ENCODE results near the gene ATOH8.

The ATOH8 gene

GRCh38 chr2:85756195-85756594, 2.4 kb downstream of the ATOH8 start:
- peaks cover 9% of the 10 kb centered on the region for H3K4me1 ChIP-seq (ENCODE audit: control insufficient read depth, insufficient read depth, low read length, poor library complexity, severe bottlenecking)
- no peak overlapping the region for H3K27ac ChIP-seq (ENCODE audit: low read depth, low read length, severe bottlenecking)
- H3K9me3 ChIP-seq (ENCODE audit: control insufficient read depth, low read length): no peaks in the 10 kb centered on the region
- 90 to 100% methylated on average over 4 to 5 of the region's 6 CpGs for WGBS, 2 experiments (ENCODE audit: insufficient coverage in 2 of 2)
- H3K36me3 ChIP-seq (ENCODE audit: control insufficient read depth, insufficient read depth, low read length): no peaks in the 10 kb centered on the region
- no peak overlapping the region for H3K4me3 ChIP-seq (ENCODE audit: extremely low read depth, insufficient read depth, low read length, poor library complexity, severe bottlenecking)

GRCh38 chr2:85756822-85757435, 3.1 kb downstream of the ATOH8 start:
- Histone ChIP-seq H3K36me3 (ENCODE audit: control insufficient read depth, insufficient read depth, low read length) (no peaks in the 10 kb centered on the region), H3K4me3 (ENCODE audit: extremely low read depth, insufficient read depth, low read length, poor library complexity, severe bottlenecking) (no peak overlapping the region), H3K9me3 (ENCODE audit: control insufficient read depth, low read length) (no peaks in the 10 kb centered on the region), H3K27ac (ENCODE audit: low read depth, low read length, severe bottlenecking) (no peak overlapping the region), H3K4me1 (ENCODE audit: control insufficient read depth, insufficient read depth, low read length, poor library complexity, severe bottlenecking) (peaks cover 16% of the 10 kb centered on the region)
- 90 to 93% methylated on average over 6 to 7 of the region's 9 CpGs for WGBS, 2 experiments (ENCODE audit: insufficient coverage in 2 of 2)

- Histone ChIP-seq H3K4me1 (ENCODE audit: control insufficient read depth, insufficient read depth, low read length, poor library complexity, severe bottlenecking) (peaks cover 17% of the 10 kb centered on the region), H3K27ac (ENCODE audit: low read depth, low read length, severe bottlenecking) (no peak overlapping the region), H3K9me3 (ENCODE audit: control insufficient read depth, low read length) (no peaks in the 10 kb centered on the region), H3K4me3 (ENCODE audit: extremely low read depth, insufficient read depth, low read length, poor library complexity, severe bottlenecking) (no peak overlapping the region), H3K36me3 (ENCODE audit: control insufficient read depth, insufficient read depth, low read length) (no peaks in the 10 kb centered on the region)
- WGBS, 2 experiments (ENCODE audit: insufficient coverage in 2 of 2): 83 to 92% methylated on average over 1 to 4 of the region's 5 CpGs
Measured at GRCh38 chr2:85757860-85758259, 4.1 kb downstream of the ATOH8 start.

- H3K36me3 ChIP-seq (ENCODE audit: control insufficient read depth, insufficient read depth, low read length): no peaks in the 10 kb centered on the region
- 88 to 92% methylated on average over 13 to 16 of the region's 19 CpGs for WGBS, 2 experiments (ENCODE audit: insufficient coverage in 2 of 2)
- H3K9me3 ChIP-seq (ENCODE audit: control insufficient read depth, low read length): no peaks in the 10 kb centered on the region
- no peak overlapping the region for H3K4me3 ChIP-seq (ENCODE audit: extremely low read depth, insufficient read depth, low read length, poor library complexity, severe bottlenecking)
- peaks cover 17% of the 10 kb centered on the region for H3K4me1 ChIP-seq (ENCODE audit: control insufficient read depth, insufficient read depth, low read length, poor library complexity, severe bottlenecking)
- no peak overlapping the region for H3K27ac ChIP-seq (ENCODE audit: low read depth, low read length, severe bottlenecking)
Measured at GRCh38 chr2:85758361-85759256, 4.8 kb downstream of the ATOH8 start.

GRCh38 chr2:85759257-85759613, 5.4 kb downstream of the ATOH8 start:
- H3K27ac ChIP-seq (ENCODE audit: low read depth, low read length, severe bottlenecking): no peak overlapping the region
- no peaks in the 10 kb centered on the region for H3K9me3 ChIP-seq (ENCODE audit: control insufficient read depth, low read length)
- H3K36me3 ChIP-seq (ENCODE audit: control insufficient read depth, insufficient read depth, low read length): no peaks in the 10 kb centered on the region
- 87 to 95% methylated on average over 5 of the region's 5 CpGs for WGBS, 2 experiments (ENCODE audit: insufficient coverage in 2 of 2)
- H3K4me1 ChIP-seq (ENCODE audit: control insufficient read depth, insufficient read depth, low read length, poor library complexity, severe bottlenecking): peaks cover 21% of the 10 kb centered on the region
- no peak overlapping the region for H3K4me3 ChIP-seq (ENCODE audit: extremely low read depth, insufficient read depth, low read length, poor library complexity, severe bottlenecking)

GRCh38 chr2:85760371-85760770, 6.6 kb downstream of the ATOH8 start:
- 77 to 85% methylated on average over 5 to 6 of the region's 6 CpGs for WGBS, 2 experiments (ENCODE audit: insufficient coverage in 2 of 2)
- no peak overlapping the region for H3K27ac ChIP-seq (ENCODE audit: low read depth, low read length, severe bottlenecking)
- H3K4me1 ChIP-seq (ENCODE audit: control insufficient read depth, insufficient read depth, low read length, poor library complexity, severe bottlenecking): peaks cover 31% of the 10 kb centered on the region
- no peaks in the 10 kb centered on the region for H3K9me3 ChIP-seq (ENCODE audit: control insufficient read depth, low read length)
- H3K36me3 ChIP-seq (ENCODE audit: control insufficient read depth, insufficient read depth, low read length): no peaks in the 10 kb centered on the region
- no peak overlapping the region for H3K4me3 ChIP-seq (ENCODE audit: extremely low read depth, insufficient read depth, low read length, poor library complexity, severe bottlenecking)

- Histone ChIP-seq H3K4me1 (ENCODE audit: control insufficient read depth, insufficient read depth, low read length, poor library complexity, severe bottlenecking) (peaks cover 33% of the 10 kb centered on the region), H3K9me3 (ENCODE audit: control insufficient read depth, low read length) (no peaks in the 10 kb centered on the region), H3K4me3 (ENCODE audit: extremely low read depth, insufficient read depth, low read length, poor library complexity, severe bottlenecking) (no peak overlapping the region), H3K36me3 (ENCODE audit: control insufficient read depth, insufficient read depth, low read length) (no peaks in the 10 kb centered on the region), H3K27ac (ENCODE audit: low read depth, low read length, severe bottlenecking) (no peak overlapping the region)
- WGBS, 2 experiments (ENCODE audit: insufficient coverage in 2 of 2): 80 to 87% methylated on average over 7 to 8 of the region's 8 CpGs
Measured at GRCh38 chr2:85760872-85761271, 7.1 kb downstream of the ATOH8 start.

- 81 to 84% methylated on average over 3 of the region's 3 CpGs for WGBS, 2 experiments (ENCODE audit: insufficient coverage in 2 of 2)
- H3K27ac ChIP-seq (ENCODE audit: low read depth, low read length, severe bottlenecking): no peak overlapping the region
- no peaks in the 10 kb centered on the region for H3K9me3 ChIP-seq (ENCODE audit: control insufficient read depth, low read length)
- peaks cover 39% of the 10 kb centered on the region for H3K4me1 ChIP-seq (ENCODE audit: control insufficient read depth, insufficient read depth, low read length, poor library complexity, severe bottlenecking)
- H3K4me3 ChIP-seq (ENCODE audit: extremely low read depth, insufficient read depth, low read length, poor library complexity, severe bottlenecking): no peak overlapping the region
- H3K36me3 ChIP-seq (ENCODE audit: control insufficient read depth, insufficient read depth, low read length): no peaks in the 10 kb centered on the region
Measured at GRCh38 chr2:85761512-85761944, 7.7 kb downstream of the ATOH8 start.

- Histone ChIP-seq H3K4me3 (ENCODE audit: extremely low read depth, insufficient read depth, low read length, poor library complexity, severe bottlenecking) (no peak overlapping the region), H3K4me1 (ENCODE audit: control insufficient read depth, insufficient read depth, low read length, poor library complexity, severe bottlenecking) (peaks cover 41% of the 10 kb centered on the region), H3K36me3 (ENCODE audit: control insufficient read depth, insufficient read depth, low read length) (no peaks in the 10 kb centered on the region), H3K9me3 (ENCODE audit: control insufficient read depth, low read length) (no peaks in the 10 kb centered on the region), H3K27ac (ENCODE audit: low read depth, low read length, severe bottlenecking) (no peak overlapping the region)
- WGBS, 2 experiments (ENCODE audit: insufficient coverage in 2 of 2): 85 to 93% methylated on average over 2 to 4 of the region's 4 CpGs
Measured at GRCh38 chr2:85761946-85762345, 8.2 kb downstream of the ATOH8 start.

- Histone ChIP-seq H3K9me3 (ENCODE audit: control insufficient read depth, low read length) (no peaks in the 10 kb centered on the region), H3K36me3 (ENCODE audit: control insufficient read depth, insufficient read depth, low read length) (no peaks in the 10 kb centered on the region), H3K4me1 (ENCODE audit: control insufficient read depth, insufficient read depth, low read length, poor library complexity, severe bottlenecking) (peaks cover 41% of the 10 kb centered on the region), H3K27ac (ENCODE audit: low read depth, low read length, severe bottlenecking) (no peak overlapping the region), H3K4me3 (ENCODE audit: extremely low read depth, insufficient read depth, low read length, poor library complexity, severe bottlenecking) (no peak overlapping the region)
- 83 to 90% methylated on average over 2 to 4 of the region's 4 CpGs for WGBS, 2 experiments (ENCODE audit: insufficient coverage in 2 of 2)
Measured at GRCh38 chr2:85763132-85763531, 9.3 kb downstream of the ATOH8 start.

GRCh38 chr2:85763831-85764230, 10.0 kb downstream of the ATOH8 start:
- Histone ChIP-seq H3K4me1 (ENCODE audit: control insufficient read depth, insufficient read depth, low read length, poor library complexity, severe bottlenecking) (peaks cover 41% of the 10 kb centered on the region), H3K36me3 (ENCODE audit: control insufficient read depth, insufficient read depth, low read length) (no peaks in the 10 kb centered on the region), H3K4me3 (ENCODE audit: extremely low read depth, insufficient read depth, low read length, poor library complexity, severe bottlenecking) (no peak overlapping the region), H3K27ac (ENCODE audit: low read depth, low read length, severe bottlenecking) (no peak overlapping the region), H3K9me3 (ENCODE audit: control insufficient read depth, low read length) (no peaks in the 10 kb centered on the region)
- WGBS, 2 experiments (ENCODE audit: insufficient coverage in 2 of 2): 89 to 95% methylated on average over 11 to 16 of the region's 16 CpGs

Data from mesodermal cell (in vitro differentiated cells).